Measurements from ENCODE around the gene RDX. TPM values are rescaled to one million over a fixed set of nuclear protein-coding genes. Genes with fewer than 3 reads are reported as not detected.
"Not testable (repeated sequence)": the region's sequence is repeated elsewhere in the genome, so short reads cannot be mapped to it uniquely, and the experiment has no call there.

The RDX gene
- total RNA-seq, 4 donors from 2014 or later: 8.3 to 113 (median 13.7) TPM

GRCh38 chr11:110196241-110196754, 100.1 kb downstream of the RDX start:
- Histone ChIP-seq H3K36me3 (no peaks in the 10 kb centered on the region), H3K4me1 (no peaks in the 10 kb centered on the region), H3K27me3 (no peaks in the 10 kb centered on the region), H3K27ac (no peak overlapping the region), H3K4me3 (no peak overlapping the region), H3K9me3 (peaks cover 0 to 5% (median 0%) of the 10 kb centered on the region in 4 donors)
- DNase-seq: no peak
- TF ChIP-seq CTCF (IDR thresholded peaks at IDR 0.05): no peak
- no peak for TF ChIP-seq POLR2A (IDR thresholded peaks at IDR 0.05)

GRCh38 chr11:110194211-110194766, 102.1 kb downstream of the RDX start:
- H3K4me3 ChIP-seq, H3K9me3 ChIP-seq, H3K4me1 ChIP-seq, DNase-seq, H3K36me3 ChIP-seq, H3K27ac ChIP-seq, H3K27me3 ChIP-seq: not testable (repeated sequence)

- H3K4me1 ChIP-seq, H3K27ac ChIP-seq, H3K27me3 ChIP-seq, H3K36me3 ChIP-seq, H3K4me3 ChIP-seq, DNase-seq, H3K9me3 ChIP-seq: not testable (repeated sequence)
These were observed 103.7 kb downstream of the RDX start for GRCh38 chr11:110192604-110193282.

- Histone ChIP-seq H3K4me3 (no peak overlapping the region), H3K36me3 (no peaks in the 10 kb centered on the region), H3K9me3 (peaks cover 0 to 5% (median 0%) of the 10 kb centered on the region in 4 donors), H3K4me1 (no peaks in the 10 kb centered on the region), H3K27ac (no peak overlapping the region), H3K27me3 (no peaks in the 10 kb centered on the region)
- no peak for DNase-seq
- TF ChIP-seq POLR2A (IDR thresholded peaks at IDR 0.05) (no peak), CTCF (IDR thresholded peaks at IDR 0.05) (no peak)
These were observed 105.5 kb downstream of the RDX start for GRCh38 chr11:110190885-110191284.

- Histone ChIP-seq H3K9me3 (peaks cover 0 to 5% (median 0%) of the 10 kb centered on the region in 4 donors), H3K36me3 (no peaks in the 10 kb centered on the region), H3K27ac (no peak overlapping the region), H3K4me3 (no peak overlapping the region), H3K27me3 (no peaks in the 10 kb centered on the region), H3K4me1 (no peaks in the 10 kb centered on the region)
- DNase-seq: no peak
- TF ChIP-seq CTCF (IDR thresholded peaks at IDR 0.05) (no peak), POLR2A (IDR thresholded peaks at IDR 0.05) (no peak)
These were observed 108.7 kb downstream of the RDX start for GRCh38 chr11:110187731-110188130.

GRCh38 chr11:110186867-110187266, 109.5 kb downstream of the RDX start:
- no peak overlapping the region for H3K4me3 ChIP-seq
- no peaks in the 10 kb centered on the region for H3K27me3 ChIP-seq
- H3K27ac ChIP-seq: no peak overlapping the region
- no peak for DNase-seq
- peaks cover 0 to 5% (median 0%) of the 10 kb centered on the region in 4 donors for H3K9me3 ChIP-seq
- no peak for TF ChIP-seq POLR2A (IDR thresholded peaks at IDR 0.05)
- no peak for TF ChIP-seq CTCF (IDR thresholded peaks at IDR 0.05)
- H3K36me3 ChIP-seq: no peaks in the 10 kb centered on the region
- H3K4me1 ChIP-seq: no peaks in the 10 kb centered on the region
